Jurkat, Clone E6-1 (cell line): ENCODE data around the gene MSI2.

ENCODE experiments used
- DNase-seq: peaks from one replicate; pipeline ENCODE4 v3.0.0-alpha.2; 2011; ENCODE audit warnings: low read depth, low spot score
- H3K4me3 ChIP-seq: 2 replicates; pipeline ENCODE4 v1.5.1; 2011; ENCODE audit warnings: mild to moderate bottlenecking, low read length, control low read depth, moderate library complexity

MSI2 gene

DNA sequence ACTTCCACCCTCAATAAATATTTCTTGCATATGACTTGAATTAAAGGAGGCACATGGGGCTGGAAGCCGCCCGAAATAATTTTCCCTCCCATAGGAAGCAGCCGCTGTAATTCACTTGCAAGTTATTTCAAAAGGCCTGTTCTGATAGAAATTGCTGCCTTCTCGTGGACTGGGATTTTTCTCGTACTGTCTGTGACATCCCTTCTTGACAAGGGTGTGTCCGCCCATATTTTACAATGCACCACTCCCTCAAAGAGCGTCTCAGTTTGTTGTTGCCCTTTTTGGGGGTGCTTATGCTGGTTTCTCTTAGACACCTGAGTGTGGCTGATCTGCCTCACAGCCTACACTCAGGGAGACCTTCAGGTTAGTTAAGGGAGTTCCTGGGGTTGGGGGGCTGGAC lies 160.0 kb downstream of the MSI2 start:
- H3K4me3 ChIP-seq: no peak overlapping the region
- no peak for DNase-seq

DNA sequence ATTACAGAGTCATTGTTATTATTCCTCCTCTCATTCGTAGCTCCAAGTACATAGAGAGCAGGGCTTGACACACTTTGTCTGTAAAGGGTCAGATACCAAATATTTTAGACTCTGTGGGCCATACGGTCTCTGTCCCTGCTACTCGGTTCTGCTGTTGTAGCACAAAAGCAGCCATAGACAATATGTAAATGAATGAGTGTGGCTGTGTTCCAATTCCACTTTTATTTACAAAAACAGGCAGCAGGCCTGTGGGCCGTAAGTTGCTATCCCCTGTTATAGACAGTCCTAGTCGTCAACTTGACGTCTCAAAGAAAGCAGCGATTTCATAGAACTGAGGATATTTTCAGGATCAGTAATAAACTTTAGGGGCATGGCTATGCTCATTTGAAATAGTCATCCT lies 161.6 kb downstream of the MSI2 start:
- no peak overlapping the region for H3K4me3 ChIP-seq
- DNase-seq: no peak

DNA sequence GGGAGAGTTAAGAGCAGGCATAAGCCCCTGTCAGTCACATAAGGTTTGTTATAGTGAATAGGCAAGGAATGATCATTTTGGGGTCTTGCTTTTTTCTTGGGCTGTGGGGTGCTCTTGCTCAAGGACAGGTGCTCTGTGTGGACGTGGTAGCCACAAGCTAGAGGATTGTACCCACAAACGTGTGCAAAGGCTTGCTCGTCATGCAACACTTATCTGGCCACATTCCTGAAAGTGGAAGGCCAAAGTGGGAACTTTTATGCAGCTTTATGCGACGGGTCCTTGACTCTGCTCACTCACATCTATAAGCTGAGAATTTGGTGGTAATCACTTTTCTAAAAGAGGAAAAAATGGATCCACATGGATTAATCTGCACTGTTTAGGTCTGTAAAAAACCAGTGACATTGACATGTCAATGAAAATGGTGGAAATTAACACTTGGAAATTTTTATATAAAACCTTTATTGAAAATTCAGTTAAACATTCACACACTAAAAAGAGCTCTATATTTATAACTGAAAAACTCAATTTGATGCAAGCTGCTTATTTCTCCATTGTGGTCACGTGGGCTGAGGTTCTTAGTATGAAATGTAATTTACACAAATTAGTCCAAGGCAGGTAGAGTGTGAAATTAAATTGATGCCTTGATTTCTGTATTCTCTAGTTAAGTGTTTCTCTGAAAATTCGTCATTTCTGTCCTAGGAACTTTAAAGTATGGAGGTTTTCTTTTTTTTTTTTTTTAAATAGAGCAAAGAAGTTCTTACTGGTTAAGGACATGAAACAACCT lies 162.3 kb downstream of the MSI2 start:
- DNase-seq: no peak
- no peak overlapping the region for H3K4me3 ChIP-seq

DNA sequence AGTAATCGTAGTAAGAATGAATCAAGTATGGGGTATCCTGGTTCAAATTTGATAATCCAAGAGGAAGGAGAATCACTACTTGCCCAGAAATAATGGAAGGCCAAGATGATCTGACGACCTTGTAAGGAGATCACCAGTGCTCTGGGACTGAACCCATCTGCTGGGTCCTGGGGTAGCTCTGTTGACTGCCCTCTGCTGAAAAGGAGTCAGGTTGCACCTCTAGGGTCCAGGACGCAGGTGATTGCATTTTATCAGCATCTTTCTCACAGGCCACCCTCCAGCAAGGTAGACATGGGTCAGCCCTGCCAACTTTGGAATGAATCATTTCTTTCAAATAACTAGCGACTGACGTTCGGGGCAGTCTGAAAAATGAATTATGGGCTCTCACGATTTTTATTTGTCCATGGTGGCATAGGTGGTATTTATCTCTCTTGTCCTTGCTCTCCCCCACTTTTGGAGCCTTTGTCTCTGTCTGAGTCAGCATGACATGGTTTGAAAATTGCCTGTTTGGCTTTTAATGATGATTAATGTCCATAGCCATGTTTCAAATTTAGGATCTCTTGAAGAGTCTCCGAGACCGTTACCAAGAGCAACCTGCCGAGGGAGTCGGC lies 163.7 kb downstream of the MSI2 start:
- DNase-seq: no peak
- no peak overlapping the region for H3K4me3 ChIP-seq

DNA sequence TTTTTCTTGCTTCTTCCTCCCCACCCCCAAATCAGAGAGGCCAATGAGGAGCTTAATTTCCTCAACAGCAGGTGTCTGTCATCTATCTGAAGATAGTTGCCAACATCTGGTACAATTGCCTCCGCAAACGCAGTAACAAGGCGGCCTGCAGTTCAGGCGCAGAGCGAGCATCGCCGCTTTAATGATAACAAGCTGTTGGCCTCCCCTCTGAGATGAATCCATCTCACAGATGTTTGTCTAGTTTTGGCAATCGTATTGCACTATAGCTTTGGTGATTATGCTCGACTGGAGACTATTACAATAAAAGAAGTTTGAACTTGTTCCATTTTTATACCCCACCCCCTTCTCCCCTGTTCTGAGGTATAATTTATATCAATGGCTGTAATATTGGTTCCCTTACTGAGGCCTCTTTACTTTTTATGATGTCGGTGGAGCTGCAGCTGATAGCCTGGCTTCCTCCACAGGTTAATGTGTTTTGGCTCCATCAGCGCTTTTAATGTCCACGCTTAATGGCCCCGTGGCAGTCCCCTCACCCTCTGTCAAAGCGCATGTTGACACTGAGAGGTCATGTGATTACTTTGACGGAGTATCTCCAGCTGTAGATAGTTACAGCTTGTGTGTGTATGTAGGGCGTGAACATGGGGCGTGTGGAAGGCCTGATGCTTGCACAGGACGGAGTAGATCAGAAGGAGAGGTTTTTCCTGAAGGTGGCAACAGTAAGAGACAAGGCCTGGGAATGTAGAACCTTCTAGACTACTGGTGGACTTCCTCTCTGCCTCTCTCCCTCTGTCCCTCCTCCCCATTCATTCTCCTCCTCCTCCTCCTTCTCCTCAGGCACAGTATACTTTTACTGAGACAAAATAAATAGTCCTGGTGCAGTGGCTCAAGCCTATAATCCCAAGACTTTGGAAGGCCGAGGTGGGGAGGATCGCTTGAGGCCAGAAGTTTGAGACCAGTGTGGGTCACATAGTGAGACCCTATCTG lies 164.7 kb downstream of the MSI2 start:
- DNase-seq: no peak
- no peak overlapping the region for H3K4me3 ChIP-seq

DNA sequence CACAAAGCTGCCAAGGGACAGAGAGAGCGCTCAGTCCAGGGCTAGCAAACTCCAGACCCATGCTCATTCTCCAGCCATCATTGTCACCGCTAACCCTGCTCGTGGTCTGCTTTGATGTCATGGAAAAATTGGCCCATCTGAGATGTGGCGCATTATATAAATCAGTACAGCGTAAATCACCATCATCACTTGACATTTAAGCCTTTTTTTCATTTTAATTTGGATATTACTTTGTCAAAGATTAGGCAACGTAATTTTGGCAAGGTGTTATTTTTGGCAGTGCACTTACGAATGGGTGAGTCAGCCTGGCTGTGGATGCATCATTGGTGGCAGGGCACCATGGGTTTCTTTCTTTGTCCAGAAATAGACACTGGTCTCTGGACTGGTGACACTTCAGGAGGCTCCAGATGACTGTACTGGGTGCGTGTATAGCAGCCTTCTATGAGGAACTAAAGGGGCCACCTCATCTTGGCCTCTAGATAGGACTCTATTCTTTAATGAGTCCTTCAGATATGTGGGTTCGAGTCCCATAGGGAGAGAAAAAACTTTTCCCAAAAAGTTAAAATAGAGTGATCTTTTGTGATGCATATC lies 166.3 kb downstream of the MSI2 start:
- H3K4me3 ChIP-seq: no peak overlapping the region
- DNase-seq: no peak

DNA sequence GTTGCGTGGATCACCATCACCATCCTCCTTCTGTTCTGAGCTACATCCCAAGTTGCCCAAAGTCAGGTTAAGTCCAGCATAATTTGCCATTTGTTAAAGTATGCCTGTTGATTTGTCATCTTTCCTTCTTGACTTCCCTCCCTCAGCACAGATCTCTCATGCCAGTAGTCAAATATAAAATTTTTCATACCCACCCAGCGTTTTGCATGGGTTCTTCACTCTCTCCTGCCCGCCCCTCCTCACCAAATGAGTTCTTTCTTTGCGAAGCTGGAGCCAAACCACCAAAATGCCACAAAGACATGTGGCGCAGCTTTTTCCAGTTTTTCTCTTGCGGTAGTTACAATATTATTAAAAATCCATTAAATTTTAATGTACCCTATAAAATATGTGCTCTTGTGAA lies 167.2 kb downstream of the MSI2 start:
- H3K4me3 ChIP-seq: no peak overlapping the region
- DNase-seq: no peak

DNA sequence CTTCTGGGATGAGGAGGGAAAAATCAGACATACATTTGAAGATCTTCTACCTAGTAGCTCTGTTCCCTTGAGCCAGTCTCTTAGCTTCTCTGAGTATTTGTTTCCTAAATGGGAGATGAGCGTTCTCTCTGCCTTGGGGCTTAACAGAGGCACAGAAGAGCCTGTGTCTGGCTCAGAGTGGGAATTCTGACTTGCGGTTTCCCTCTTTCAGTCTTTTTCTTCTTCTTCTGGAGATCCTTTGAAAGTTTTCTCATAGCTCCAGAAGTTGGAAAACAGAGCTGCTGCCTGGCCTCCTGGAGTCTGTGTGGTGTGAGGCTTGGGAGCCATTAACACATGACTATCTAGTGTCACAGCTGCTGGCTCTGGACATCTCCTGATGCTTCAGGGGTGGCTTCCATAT lies 167.9 kb downstream of the MSI2 start:
- no peak overlapping the region for H3K4me3 ChIP-seq
- no peak for DNase-seq

DNA sequence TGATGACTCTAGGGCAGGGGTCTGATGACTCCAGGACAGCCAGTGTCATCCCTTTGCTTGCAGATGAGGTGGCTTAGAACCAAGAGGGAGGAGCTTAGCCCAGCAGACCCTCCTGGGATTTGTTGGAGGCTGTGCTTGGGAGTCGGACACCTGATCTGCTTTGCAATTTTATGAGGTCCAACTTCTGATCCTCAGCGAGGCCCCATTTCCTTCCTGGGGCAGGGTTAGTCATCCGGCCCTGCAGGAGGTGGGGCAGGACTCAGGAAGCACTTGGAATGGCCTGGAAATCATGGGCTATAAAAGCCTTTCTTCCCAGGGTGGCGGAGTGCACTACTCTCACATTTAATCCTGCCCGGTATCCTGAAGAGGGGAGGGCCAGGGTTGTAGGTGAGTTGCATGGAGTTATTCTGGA lies 168.5 kb downstream of the MSI2 start:
- no peak overlapping the region for H3K4me3 ChIP-seq
- DNase-seq: no peak

DNA sequence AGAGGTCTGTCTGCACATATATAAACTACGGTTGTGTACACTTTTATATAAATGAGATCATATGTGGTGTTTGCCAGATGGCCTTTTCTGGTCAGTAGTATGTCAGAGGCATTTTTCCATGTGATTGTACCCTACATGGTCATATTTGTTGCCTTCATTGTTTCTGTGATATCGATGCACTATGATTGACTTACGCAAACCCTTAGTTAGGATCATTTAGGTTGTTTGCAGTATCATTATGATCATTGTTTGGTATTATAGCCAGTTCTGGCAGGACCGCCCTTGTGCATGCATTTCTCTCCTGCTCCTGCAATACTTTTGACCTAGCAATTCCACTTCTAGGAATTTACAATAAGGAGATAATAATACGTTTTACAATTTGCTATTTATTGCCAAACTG lies 169.1 kb downstream of the MSI2 start:
- H3K4me3 ChIP-seq: no peak overlapping the region
- no peak for DNase-seq

DNA sequence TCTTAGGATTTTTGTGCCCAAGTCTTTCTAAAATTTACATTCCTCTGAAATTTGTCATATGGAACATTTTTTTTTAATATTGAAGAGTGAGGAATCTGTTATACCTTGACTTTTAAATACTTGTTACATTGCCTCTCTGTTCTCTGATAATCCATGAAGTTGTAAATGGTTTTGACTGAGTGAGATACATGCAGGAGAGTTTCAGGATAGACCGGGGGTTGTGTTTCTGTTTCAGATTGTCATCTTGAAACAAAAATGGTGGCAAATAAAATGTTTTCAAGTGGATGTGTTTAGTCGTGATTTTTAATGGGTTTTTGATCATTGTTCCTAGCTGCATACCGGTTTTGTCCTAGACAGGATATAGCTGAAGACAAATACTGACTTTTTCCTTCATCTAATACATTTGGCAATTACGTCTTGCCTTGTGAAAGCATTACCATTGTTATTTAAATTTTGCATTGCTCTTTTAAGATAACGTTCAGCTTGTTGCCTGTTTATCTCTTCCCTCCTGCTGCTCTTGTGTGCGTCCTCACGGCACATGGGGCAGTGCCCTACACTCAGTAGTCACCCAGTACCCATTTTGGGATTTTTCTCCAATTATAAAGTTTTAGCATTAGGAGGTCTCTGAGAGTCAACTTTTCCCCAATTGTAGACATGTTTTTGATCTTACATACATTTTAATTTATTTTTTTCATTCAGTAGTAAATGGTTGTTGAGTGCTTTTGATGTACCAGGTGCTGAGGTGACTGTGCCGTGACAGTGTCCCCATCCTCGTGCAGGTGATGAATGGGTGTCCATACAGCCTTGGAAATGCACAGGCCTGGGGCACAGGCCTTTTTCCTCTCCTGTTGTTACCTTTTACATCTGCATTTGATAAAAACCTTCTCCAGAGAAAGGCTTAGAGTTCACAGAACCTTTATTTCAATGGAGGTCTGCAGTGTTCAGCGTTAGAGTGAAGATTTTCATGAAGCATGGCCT lies 169.9 kb downstream of the MSI2 start:
- DNase-seq: no peak
- H3K4me3 ChIP-seq: no peak overlapping the region

DNA sequence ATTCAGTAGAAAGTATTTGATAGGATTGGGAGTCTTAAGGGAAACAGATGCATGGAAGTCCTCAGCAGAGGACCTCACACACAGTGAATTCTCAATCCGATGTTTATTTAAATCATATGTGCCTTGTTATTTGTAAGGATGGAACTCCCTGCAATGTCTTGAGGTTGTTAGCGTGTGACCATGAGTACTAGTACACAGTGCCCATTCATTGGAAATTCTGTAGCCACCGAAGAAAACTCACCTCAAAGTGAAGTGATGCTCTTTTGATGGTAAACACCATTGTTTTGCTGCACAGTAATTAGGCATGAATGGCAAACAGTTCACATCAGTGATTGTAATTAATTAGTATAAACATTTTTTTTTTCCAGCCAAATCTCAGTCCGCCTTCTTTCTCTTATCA lies 173.6 kb downstream of the MSI2 start:
- no peak for DNase-seq
- H3K4me3 ChIP-seq: no peak overlapping the region

DNA sequence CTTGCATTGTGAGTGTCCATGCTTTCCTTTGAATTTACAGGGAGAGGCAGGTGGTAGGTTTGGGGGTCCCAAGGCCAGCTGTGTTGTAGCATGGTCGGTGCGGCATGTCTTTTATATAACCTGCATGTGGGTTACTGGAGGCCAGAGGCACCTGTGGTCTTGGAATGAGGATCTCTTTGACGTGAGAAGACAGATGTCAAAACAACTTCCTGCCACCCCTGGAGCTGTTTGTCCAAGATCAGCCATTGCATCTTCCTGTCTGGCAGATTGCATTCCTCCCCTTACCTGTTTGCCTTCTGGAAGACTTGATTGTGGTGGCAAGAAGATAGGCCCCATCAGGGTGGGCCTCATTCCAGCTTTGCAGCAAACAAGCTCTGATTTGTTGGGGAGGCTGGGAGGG lies 175.1 kb downstream of the MSI2 start:
- DNase-seq: peak; percentile 63
- no peak overlapping the region for H3K4me3 ChIP-seq

DNA sequence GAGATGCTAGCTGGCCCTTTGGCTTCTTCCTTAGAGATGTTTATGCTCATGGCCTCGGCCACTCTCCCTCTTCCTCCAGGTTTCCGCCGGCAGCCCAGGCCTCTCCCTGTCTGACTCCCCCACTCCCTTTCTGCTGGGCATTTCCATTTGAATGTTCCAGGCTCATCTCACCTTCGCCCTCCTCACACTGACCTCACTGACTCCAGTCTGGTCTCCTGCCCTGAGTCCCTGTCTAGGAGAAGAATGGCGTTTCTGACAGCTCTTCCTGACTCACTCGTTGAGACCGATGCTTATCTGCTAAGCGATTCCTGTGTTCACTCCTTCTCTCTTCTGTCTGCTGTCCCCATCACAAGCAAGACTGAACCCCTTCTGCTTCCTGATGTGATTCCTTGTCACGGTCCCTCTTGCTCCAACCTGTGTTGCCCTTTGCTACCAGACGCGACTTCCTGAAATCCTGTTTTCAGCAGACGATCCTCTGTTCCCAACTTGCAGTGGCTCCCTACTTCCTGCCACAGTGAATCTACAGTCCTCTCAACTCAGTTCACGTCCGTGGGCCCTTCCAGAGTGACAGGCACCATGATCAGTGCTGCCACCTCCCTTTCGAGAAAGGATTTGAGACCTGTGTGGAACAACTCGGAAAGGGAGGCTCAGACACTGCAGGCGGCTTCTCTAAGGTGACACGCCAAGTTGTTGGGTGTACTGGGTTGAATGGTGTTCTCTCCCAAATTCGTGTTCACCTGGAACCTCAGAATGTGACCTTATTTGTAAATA lies 176.4 kb downstream of the MSI2 start:
- H3K4me3 ChIP-seq: no peak overlapping the region
- no peak for DNase-seq

DNA sequence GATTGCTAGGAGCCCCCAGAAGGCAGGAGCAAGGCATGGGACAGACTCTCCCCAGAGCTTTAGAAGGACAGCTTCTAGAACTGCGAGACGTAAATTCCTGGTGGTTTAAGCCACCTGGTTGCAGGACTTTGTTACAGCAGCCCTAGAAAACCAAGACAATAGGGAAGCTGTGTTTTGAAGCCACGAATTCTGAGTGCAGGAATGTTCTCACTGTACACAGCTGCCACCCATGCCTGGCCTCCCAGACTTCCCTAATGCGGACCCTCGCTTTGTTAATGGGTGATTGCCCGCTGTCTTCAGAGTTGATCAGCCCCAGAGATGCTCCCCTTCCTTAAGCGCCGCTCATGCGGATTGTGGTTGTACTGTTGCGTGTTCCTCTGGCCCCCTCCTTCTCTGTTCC lies 177.1 kb downstream of the MSI2 start:
- no peak for DNase-seq
- no peak overlapping the region for H3K4me3 ChIP-seq

DNA sequence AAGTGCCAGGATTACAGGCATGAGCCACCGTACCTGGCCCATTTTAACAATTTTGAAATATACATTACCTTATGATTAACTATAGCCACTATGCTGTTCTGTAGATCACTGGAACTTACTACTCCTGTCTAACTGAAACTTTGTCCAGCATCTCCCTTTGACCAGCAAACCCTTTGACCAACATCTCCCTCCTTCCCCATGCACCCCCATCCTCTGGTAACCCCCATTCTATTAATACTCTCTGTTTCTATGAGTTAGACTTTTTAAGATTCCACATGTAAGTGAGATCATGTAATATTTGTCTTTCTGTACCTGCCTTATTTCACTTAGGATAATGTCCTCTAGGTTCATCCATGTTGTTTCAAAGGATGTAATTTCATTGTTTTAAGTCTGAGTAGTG lies 178.0 kb downstream of the MSI2 start:
- no peak for DNase-seq
- no peak overlapping the region for H3K4me3 ChIP-seq

DNA sequence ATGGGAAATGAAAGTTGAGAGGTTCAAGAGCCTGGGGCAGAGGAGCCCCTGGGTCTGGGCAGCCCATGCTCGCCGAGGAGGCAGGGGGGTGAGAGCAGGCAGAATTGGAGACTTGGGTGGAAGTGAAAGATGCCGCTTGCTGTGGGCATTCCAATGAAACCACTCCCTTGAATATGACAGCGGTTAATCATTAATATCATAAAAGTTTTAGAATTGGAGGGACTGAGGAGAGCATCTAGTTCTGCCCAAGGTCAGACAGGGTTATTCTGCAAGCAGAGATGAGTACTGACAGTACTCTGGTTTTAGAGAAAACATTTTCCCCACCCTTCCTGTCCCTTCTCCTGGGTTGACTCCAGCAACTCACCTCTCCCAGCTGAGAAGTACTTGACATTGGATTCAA lies 180.2 kb downstream of the MSI2 start:
- no peak overlapping the region for H3K4me3 ChIP-seq
- DNase-seq: no peak
